Naive thymus-derived CD4-positive, alpha-beta T cell (primary cell): ENCODE measurements around the gene DAB2IP. TPM values are rescaled to one million over a fixed set of nuclear protein-coding genes. Genes with fewer than 3 reads are reported as not detected.

Experiments
- ATAC-seq: fragments of 150-1000 bp; cut with Tn5 transposase; 2 replicates; pipeline ENCODE4 v1.10.0; 2021; ENCODE audit warnings: mild to moderate bottlenecking, moderate library complexity
- CTCF ChIA-PET: fragments of 350-600 bp; sonication (Branson Sonifier 250); formaldehyde crosslinking; loops from one replicate; lab custom pipeline; 2021; ENCODE audit warnings: antibody characterized with exemption; lab: Charles Lee
- POLR2A ChIA-PET: fragments of 350-600 bp; sonication (Branson Sonifier 250); formaldehyde crosslinking; loops from one replicate; lab custom pipeline; 2021; ENCODE audit warnings: antibody characterized with exemption, inconsistent platforms; lab: Charles Lee
- DNase-seq, 9 donors: peaks; one replicate each; pipeline versions ENCODE4 v3.0.0 to v3.0.0-alpha.2; 2020 to 2022; ENCODE audit warnings: mixed read lengths in 1 of 9
- H3K27ac ChIP-seq: one replicate; pipeline ENCODE4 v1.7.0; 2013; ENCODE audit warnings: mild to moderate bottlenecking, low read depth, low read length, moderate library complexity
- H3K27me3 ChIP-seq, 2 donors: one replicate each; pipeline ENCODE4 v1.7.0; 2013; ENCODE audit warnings: low read length in 2 of 2, mild to moderate bottlenecking in 2 of 2, moderate library complexity in 2 of 2; ENCODE audit not compliant: control insufficient read depth in 2 of 2, insufficient read depth in 2 of 2
- H3K36me3 ChIP-seq, 3 experiments: 1 replicate in 2 of 3; 2 replicates in 1 of 3; pipeline ENCODE4 v1.7.0; 2013; ENCODE audit warnings: low read length in 3 of 3, mild to moderate bottlenecking in 3 of 3, moderate library complexity in 1 of 3; ENCODE audit not compliant: insufficient read depth in 3 of 3, control insufficient read depth in 2 of 3
- H3K4me1 ChIP-seq, 2 donors: one replicate each; pipeline ENCODE4 v1.7.0; 2013; ENCODE audit warnings: low read length in 2 of 2, mild to moderate bottlenecking in 2 of 2, moderate library complexity in 1 of 2; ENCODE audit not compliant: control insufficient read depth in 2 of 2, insufficient read depth in 2 of 2
- H3K4me3 ChIP-seq: 2 replicates; pipeline ENCODE4 v1.7.0; 2013; ENCODE audit warnings: mild to moderate bottlenecking, low read length
- H3K9me3 ChIP-seq, 3 experiments: 1 replicate in 2 of 3; 2 replicates in 1 of 3; pipeline ENCODE4 v1.7.0; 2013; ENCODE audit warnings: low read length in 3 of 3; ENCODE audit not compliant: control insufficient read depth in 2 of 3
- H3K27ac Mint-ChIP-seq, 9 donors: one replicate each; pipeline ENCODE4 v1.8.0; 2020 to 2022; ENCODE audit warnings: mixed read lengths in 9 of 9, mild to moderate bottlenecking in 8 of 9, moderate library complexity in 5 of 9, inconsistent platforms in 2 of 9
- H3K27me3 Mint-ChIP-seq, 5 donors: one replicate each; pipeline ENCODE4 v1.8.0; 2021 to 2022; ENCODE audit warnings: mixed read lengths in 5 of 5, mild to moderate bottlenecking in 1 of 5
- H3K36me3 Mint-ChIP-seq, 5 donors: one replicate each; pipeline ENCODE4 v1.8.0; 2020 to 2022; ENCODE audit warnings: mixed read lengths in 5 of 5, mild to moderate bottlenecking in 3 of 5, inconsistent platforms in 1 of 5
- H3K4me1 Mint-ChIP-seq, 7 donors: one replicate each; pipeline ENCODE4 v1.8.0; 2020 to 2022; ENCODE audit warnings: mixed read lengths in 7 of 7, mild to moderate bottlenecking in 3 of 7, inconsistent platforms in 1 of 7
- H3K4me3 Mint-ChIP-seq, 10 donors: one replicate each; pipeline ENCODE4 v1.8.0; 2020 to 2022; ENCODE audit warnings: mild to moderate bottlenecking in 10 of 10, mixed read lengths in 10 of 10, moderate library complexity in 6 of 10, inconsistent platforms in 2 of 10
- H3K9me3 Mint-ChIP-seq, 11 donors: one replicate each; pipeline ENCODE4 v1.8.0; 2020 to 2022; ENCODE audit warnings: mixed read lengths in 11 of 11, mild to moderate bottlenecking in 4 of 11, inconsistent platforms in 1 of 11, moderate library complexity in 1 of 11
- intact Hi-C, 2 donors: fragments of 100-400 bp; cut with micrococcal nuclease; formaldehyde crosslinking; loops; one replicate each; pipeline ENCODE4 v1.15.1; 2023
- polyA plus RNA-seq, 2 donors: library from polyadenylated mRNA; unstranded; fragments of 300-500 nt; fragmentation: Illumina TruSeq; gene quantifications; one replicate each; pipeline ENCODE4 v1.2.3, GENCODE V29; 2021
- total RNA-seq, 6 experiments: library from RNA in 5 of 6; stranded (reverse) in 5 of 6; gene quantifications; 1 replicate in 5 of 6; 2 replicates in 1 of 6; pipeline ENCODE4 v1.2.3 and lab custom pipeline; 2021 to 2026

The DAB2IP gene
- total and polyA plus RNA-seq, 7 experiments from 2014 or later: 0.15 TPM; not detected in 6

- Histone ChIP-seq H3K36me3 (no peaks in the 10 kb centered on the region), H3K27ac (no peak overlapping the region), H3K4me3 (no peak overlapping the region), H3K9me3 (no peaks in the 10 kb centered on the region), H3K4me1 (no peaks in the 10 kb centered on the region), H3K27me3 (no peaks in the 10 kb centered on the region)
- no peaks in the 10 kb centered on the region for H3K27me3 Mint-ChIP-seq
- DNase-seq (no peak), ATAC-seq (no peak)
- POLR2A ChIA-PET: no interaction called here
- H3K36me3 Mint-ChIP-seq: no peaks in the 10 kb centered on the region
- H3K27ac Mint-ChIP-seq: no peak overlapping the region
- intact Hi-C loops: no loop called here
- CTCF ChIA-PET: no interaction called here
- no peaks in the 10 kb centered on the region for H3K9me3 Mint-ChIP-seq
- H3K4me1 Mint-ChIP-seq: no peaks in the 10 kb centered on the region
- no peak overlapping the region for H3K4me3 Mint-ChIP-seq
Measured at GRCh38 chr9:121813519-121814210, 162.2 kb downstream of the DAB2IP start.

GRCh38 chr9:121814594-121814993, 163.2 kb downstream of the DAB2IP start:
- H3K27ac Mint-ChIP-seq: no peak overlapping the region
- Histone ChIP-seq H3K4me1 (no peaks in the 10 kb centered on the region), H3K36me3 (no peaks in the 10 kb centered on the region), H3K9me3 (no peaks in the 10 kb centered on the region), H3K27ac (no peak overlapping the region), H3K4me3 (no peak overlapping the region), H3K27me3 (no peaks in the 10 kb centered on the region)
- H3K4me3 Mint-ChIP-seq: no peak overlapping the region
- ChIA-PET CTCF (no interaction called here), POLR2A (no interaction called here)
- H3K4me1 Mint-ChIP-seq: no peaks in the 10 kb centered on the region
- H3K36me3 Mint-ChIP-seq: no peaks in the 10 kb centered on the region
- no peaks in the 10 kb centered on the region for H3K9me3 Mint-ChIP-seq
- no peak for DNase-seq
- H3K27me3 Mint-ChIP-seq: no peaks in the 10 kb centered on the region
- intact Hi-C loops: no loop called here
- no peak for ATAC-seq

GRCh38 chr9:121815084-121815483, 163.7 kb downstream of the DAB2IP start:
- Mint-ChIP-seq H3K9me3 (no peaks in the 10 kb centered on the region), H3K27me3 (no peaks in the 10 kb centered on the region), H3K4me3 (no peak overlapping the region), H3K27ac (no peak overlapping the region), H3K4me1 (no peaks in the 10 kb centered on the region), H3K36me3 (no peaks in the 10 kb centered on the region)
- intact Hi-C loops: no loop called here
- no peaks in the 10 kb centered on the region for H3K27me3 ChIP-seq
- ChIA-PET CTCF (no interaction called here), POLR2A (no interaction called here)
- H3K4me1 ChIP-seq: no peaks in the 10 kb centered on the region
- H3K9me3 ChIP-seq: no peaks in the 10 kb centered on the region
- no peak for DNase-seq
- H3K27ac ChIP-seq: no peak overlapping the region
- H3K4me3 ChIP-seq: no peak overlapping the region
- no peaks in the 10 kb centered on the region for H3K36me3 ChIP-seq
- ATAC-seq: no peak

GRCh38 chr9:121815546-121816448, 164.4 kb downstream of the DAB2IP start:
- DNase-seq (no peak), ATAC-seq (no peak)
- Mint-ChIP-seq H3K9me3 (no peaks in the 10 kb centered on the region), H3K4me1 (no peaks in the 10 kb centered on the region), H3K27me3 (no peaks in the 10 kb centered on the region), H3K36me3 (no peaks in the 10 kb centered on the region), H3K27ac (no peak overlapping the region), H3K4me3 (no peak overlapping the region)
- Histone ChIP-seq H3K4me1 (no peaks in the 10 kb centered on the region), H3K36me3 (no peaks in the 10 kb centered on the region), H3K27me3 (no peaks in the 10 kb centered on the region), H3K4me3 (no peak overlapping the region), H3K9me3 (no peaks in the 10 kb centered on the region), H3K27ac (no peak overlapping the region)
- POLR2A ChIA-PET: no interaction called here
- CTCF ChIA-PET: no interaction called here
- intact Hi-C loops: no loop called here

GRCh38 chr9:121816449-121816817, 165.0 kb downstream of the DAB2IP start:
- Histone ChIP-seq H3K4me3 (no peak overlapping the region), H3K27me3 (no peaks in the 10 kb centered on the region), H3K27ac (no peak overlapping the region), H3K9me3 (no peaks in the 10 kb centered on the region), H3K36me3 (no peaks in the 10 kb centered on the region), H3K4me1 (no peaks in the 10 kb centered on the region)
- H3K27ac Mint-ChIP-seq: no peak overlapping the region
- intact Hi-C loops: no loop called here
- no peaks in the 10 kb centered on the region for H3K4me1 Mint-ChIP-seq
- DNase-seq (no peak), ATAC-seq (no peak)
- H3K36me3 Mint-ChIP-seq: no peaks in the 10 kb centered on the region
- H3K4me3 Mint-ChIP-seq: no peak overlapping the region
- no peaks in the 10 kb centered on the region for H3K9me3 Mint-ChIP-seq
- ChIA-PET POLR2A (no interaction called here), CTCF (no interaction called here)
- H3K27me3 Mint-ChIP-seq: no peaks in the 10 kb centered on the region

- Mint-ChIP-seq H3K9me3 (no peaks in the 10 kb centered on the region), H3K4me3 (no peak overlapping the region), H3K27ac (no peak overlapping the region), H3K36me3 (no peaks in the 10 kb centered on the region), H3K27me3 (no peaks in the 10 kb centered on the region), H3K4me1 (no peaks in the 10 kb centered on the region)
- POLR2A ChIA-PET: no interaction called here
- H3K36me3 ChIP-seq: no peaks in the 10 kb centered on the region
- intact Hi-C loops: no loop called here
- DNase-seq (no peak), ATAC-seq (no peak)
- CTCF ChIA-PET: no interaction called here
- H3K4me3 ChIP-seq: no peak overlapping the region
- no peaks in the 10 kb centered on the region for H3K9me3 ChIP-seq
- no peaks in the 10 kb centered on the region for H3K27me3 ChIP-seq
- H3K4me1 ChIP-seq: no peaks in the 10 kb centered on the region
- H3K27ac ChIP-seq: no peak overlapping the region
Measured at GRCh38 chr9:121816845-121817450, 165.5 kb downstream of the DAB2IP start.
